Measurements from ENCODE around the gene RYR1. TPM values are rescaled to one million over a fixed set of nuclear protein-coding genes. Genes with fewer than 3 reads are reported as not detected.

RYR1 gene
- total RNA-seq, 1 experiment from 2014 or later: 4.1 TPM

DNA sequence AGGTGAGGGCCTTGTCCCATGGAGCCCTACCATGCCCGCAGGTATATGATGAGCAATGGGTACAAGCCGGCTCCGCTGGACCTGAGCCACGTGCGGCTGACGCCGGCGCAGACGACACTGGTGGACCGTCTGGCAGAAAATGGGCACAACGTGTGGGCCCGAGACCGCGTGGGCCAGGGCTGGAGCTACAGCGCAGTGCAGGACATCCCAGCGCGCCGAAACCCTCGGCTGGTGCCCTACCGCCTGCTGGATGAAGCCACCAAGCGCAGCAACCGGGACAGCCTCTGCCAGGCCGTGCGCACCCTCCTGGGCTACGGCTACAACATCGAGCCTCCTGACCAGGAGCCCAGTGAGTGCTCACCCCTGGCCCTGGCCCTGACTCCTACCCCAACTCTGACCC lies 32.6 kb downstream of the RYR1 start:
- no peak for DNase-seq (ENCODE audit: low read depth, low spot score)
- intact Hi-C loops (cut with micrococcal nuclease): no loop called here
- Histone ChIP-seq H3K79me2 (ENCODE audit: insufficient read depth, low read length) (no peaks in the 10 kb centered on the region), H3K27me3 (ENCODE audit: insufficient read depth, low read length) (peaks cover 5% of the 10 kb centered on the region; the same call in 1 of the 2 replicates), H3K9me3 (ENCODE audit: control insufficient read depth in 1 of 2, insufficient read depth in 1 of 2, low read depth in 1 of 2, low read length in 2 of 2) (no peaks in the 10 kb centered on the region), H3K4me2 (ENCODE audit: low read length) (no peak overlapping the region), H2AFZ (ENCODE audit: low read depth, low read length, poor library complexity, severe bottlenecking) (no peak overlapping the region), H3K9me2 (ENCODE audit: insufficient read depth) (no peaks in the 10 kb centered on the region), H3K4me3 (replicated peaks in 1 of 2; ENCODE audit: low read depth in 1 of 2, low read length in 2 of 2) (no peak overlapping the region), H3K4me1 (ENCODE audit: control insufficient read depth in 1 of 2, insufficient read depth in 2 of 2, low read length in 2 of 2) (no peaks in the 10 kb centered on the region), H3K36me3 (ENCODE audit: control insufficient read depth in 1 of 2, insufficient read depth in 2 of 2, low read length in 2 of 2) (no peaks in the 10 kb centered on the region), H3K9ac (ENCODE audit: low read length) (no peak overlapping the region), H3K27ac (ENCODE audit: low read depth, low read length) (no peak overlapping the region), H4K20me1 (ENCODE audit: insufficient read depth) (no peaks in the 10 kb centered on the region)
- TF ChIP-seq, protein P1, sequence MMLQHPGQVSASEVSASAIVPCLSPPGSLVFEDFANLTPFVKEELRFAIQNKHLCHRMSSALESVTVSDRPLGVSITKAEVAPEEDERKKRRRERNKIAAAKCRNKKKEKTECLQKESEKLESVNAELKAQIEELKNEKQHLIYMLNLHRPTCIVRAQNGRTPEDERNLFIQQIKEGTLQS (IDR thresholded peaks at IDR 0.05): no peak
- TF ChIP-seq, protein P2, sequence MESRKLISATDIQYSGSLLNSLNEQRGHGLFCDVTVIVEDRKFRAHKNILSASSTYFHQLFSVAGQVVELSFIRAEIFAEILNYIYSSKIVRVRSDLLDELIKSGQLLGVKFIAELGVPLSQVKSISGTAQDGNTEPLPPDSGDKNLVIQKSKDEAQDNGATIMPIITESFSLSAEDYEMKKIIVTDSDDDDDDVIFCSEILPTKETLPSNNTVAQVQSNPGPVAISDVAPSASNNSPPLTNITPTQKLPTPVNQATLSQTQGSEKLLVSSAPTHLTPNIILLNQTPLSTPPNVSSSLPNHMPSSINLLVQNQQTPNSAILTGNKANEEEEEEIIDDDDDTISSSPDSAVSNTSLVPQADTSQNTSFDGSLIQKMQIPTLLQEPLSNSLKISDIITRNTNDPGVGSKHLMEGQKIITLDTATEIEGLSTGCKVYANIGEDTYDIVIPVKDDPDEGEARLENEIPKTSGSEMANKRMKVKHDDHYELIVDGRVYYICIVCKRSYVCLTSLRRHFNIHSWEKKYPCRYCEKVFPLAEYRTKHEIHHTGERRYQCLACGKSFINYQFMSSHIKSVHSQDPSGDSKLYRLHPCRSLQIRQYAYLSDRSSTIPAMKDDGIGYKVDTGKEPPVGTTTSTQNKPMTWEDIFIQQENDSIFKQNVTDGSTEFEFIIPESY (IDR thresholded peaks at IDR 0.05; ENCODE audit: extremely low read depth, insufficient replicate concordance, low read length): no peak
- TF ChIP-seq TCF7L2 (IDR thresholded peaks at IDR 0.05; ENCODE audit: borderline replicate concordance, extremely low read depth, insufficient read depth, insufficient read length) (no peak), POLR2AphosphoS5 (IDR thresholded peaks at IDR 0.05; ENCODE audit: low read depth, low read length) (no peak), REST (IDR thresholded peaks at IDR 0.05; ENCODE audit: low read depth) (no peak), SP1 (IDR thresholded peaks at IDR 0.05; ENCODE audit: low read depth) (no peak), EGR1 (IDR thresholded peaks at IDR 0.05; ENCODE audit: low read depth) (no peak), ZNF274 (IDR thresholded peaks at IDR 0.05; ENCODE audit: low read depth, low read length) (no peak), FOSL1 (IDR thresholded peaks at IDR 0.05; ENCODE audit: low read depth) (no peak), CBX3 (IDR thresholded peaks at IDR 0.05; ENCODE audit: low read depth) (no peak), RAD21 (IDR thresholded peaks at IDR 0.05; ENCODE audit: low read depth) (no peak), EZH2 (IDR thresholded peaks at IDR 0.05) (no peak), ZFX (IDR thresholded peaks at IDR 0.05) (no peak)
- TF ChIP-seq, protein P3, sequence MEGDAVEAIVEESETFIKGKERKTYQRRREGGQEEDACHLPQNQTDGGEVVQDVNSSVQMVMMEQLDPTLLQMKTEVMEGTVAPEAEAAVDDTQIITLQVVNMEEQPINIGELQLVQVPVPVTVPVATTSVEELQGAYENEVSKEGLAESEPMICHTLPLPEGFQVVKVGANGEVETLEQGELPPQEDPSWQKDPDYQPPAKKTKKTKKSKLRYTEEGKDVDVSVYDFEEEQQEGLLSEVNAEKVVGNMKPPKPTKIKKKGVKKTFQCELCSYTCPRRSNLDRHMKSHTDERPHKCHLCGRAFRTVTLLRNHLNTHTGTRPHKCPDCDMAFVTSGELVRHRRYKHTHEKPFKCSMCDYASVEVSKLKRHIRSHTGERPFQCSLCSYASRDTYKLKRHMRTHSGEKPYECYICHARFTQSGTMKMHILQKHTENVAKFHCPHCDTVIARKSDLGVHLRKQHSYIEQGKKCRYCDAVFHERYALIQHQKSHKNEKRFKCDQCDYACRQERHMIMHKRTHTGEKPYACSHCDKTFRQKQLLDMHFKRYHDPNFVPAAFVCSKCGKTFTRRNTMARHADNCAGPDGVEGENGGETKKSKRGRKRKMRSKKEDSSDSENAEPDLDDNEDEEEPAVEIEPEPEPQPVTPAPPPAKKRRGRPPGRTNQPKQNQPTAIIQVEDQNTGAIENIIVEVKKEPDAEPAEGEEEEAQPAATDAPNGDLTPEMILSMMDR (IDR thresholded peaks at IDR 0.05 in 2 of 3, conservative IDR thresholded peaks at IDR 0.05 in 1 of 3; ENCODE audit: borderline replicate concordance in 1 of 3, insufficient read depth in 1 of 3, low read depth in 2 of 3, low read length in 2 of 3): no peak
- TF ChIP-seq, protein P4, sequence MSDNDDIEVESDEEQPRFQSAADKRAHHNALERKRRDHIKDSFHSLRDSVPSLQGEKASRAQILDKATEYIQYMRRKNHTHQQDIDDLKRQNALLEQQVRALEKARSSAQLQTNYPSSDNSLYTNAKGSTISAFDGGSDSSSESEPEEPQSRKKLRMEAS (IDR thresholded peaks at IDR 0.05): no peak
- BruUV-seq (replicated peaks): no TSS peak
- ATAC-seq: no peak
- ChIA-PET POLR2A (no interaction called here), RAD21 (ENCODE audit: low non-redundant PET in 1 of 2, low total read pairs in 2 of 2, uncharacterized antibody in 2 of 2, unreplicated experiment in 2 of 2) (no interaction called here), CTCF (no interaction called here)

Measured in HCT116 (cell line).